Spleen (tissue), 7 donors: ENCODE results near the gene IL1RAPL2.

Experiments used
- CTCF ChIP-seq, 11 experiments: fragments of 200-600 bp in 7 of 11; fragments of 450-650 bp in 4 of 11; sonication (generic) in 4 of 11; IDR thresholded peaks in 8 of 11; conservative IDR thresholded peaks in 3 of 11; 1 replicate in 7 of 11; 2 replicates in 4 of 11; pipeline versions ENCODE4 v1.4.0 to v1.8.0; 2016 to 2021; ENCODE audit warnings: antibody characterized with exemption in 11 of 11, inconsistent platforms in 4 of 11, mild to moderate bottlenecking in 1 of 11
- POLR2A ChIP-seq, 3 donors: fragments of 450-650 bp; IDR thresholded peaks; one replicate each; pipeline ENCODE4 v1.5.1; 2017; ENCODE audit warnings: antibody characterized with exemption in 3 of 3, mild to moderate bottlenecking in 1 of 3
- POLR2AphosphoS5 ChIP-seq, 3 donors: sonication (generic); formaldehyde crosslinking; IDR thresholded peaks; one replicate each; pipeline ENCODE4 v1.5.1; 2017; ENCODE audit warnings: antibody characterized with exemption in 3 of 3
- donor health status: DM: no; HTN: no; CAD: no; lungs with moderate emphysema.
- donor health status: DM: no; HTN: no; CAD: no.
- donor health status: DM: no; HTN: no; CAD: no.

GRCh38 chrX:104564921-104565703 lies 887 bp upstream of the IL1RAPL2 start:
- TF ChIP-seq CTCF (IDR thresholded peaks at IDR 0.05 in 8 of 11, conservative IDR thresholded peaks at IDR 0.05 in 3 of 11), result no peak
- TF ChIP-seq POLR2A (IDR thresholded peaks at IDR 0.05), result no peak
- no peak for TF ChIP-seq POLR2AphosphoS5 (IDR thresholded peaks at IDR 0.05)
